Jurkat, Clone E6-1 (cell line): ENCODE measurements around the gene ACTN3.
A peak's percentile ranks its signal among the peaks of the same experiment; 100 is the strongest.
"Not testable (repeated sequence)": the region's sequence is repeated elsewhere in the genome, so short reads cannot be mapped to it uniquely, and the experiment has no call there.

Experiments
- DNase-seq: peaks from one replicate; pipeline ENCODE4 v3.0.0-alpha.2; 2011; ENCODE audit warnings: low read depth, low spot score
- H3K4me3 ChIP-seq: 2 replicates; pipeline ENCODE4 v1.5.1; 2011; ENCODE audit warnings: mild to moderate bottlenecking, low read length, control low read depth, moderate library complexity

Gene ACTN3

GRCh38 chr11:66542362-66542761 is 4.3 kb upstream of the ACTN3 start:
- H3K4me3 ChIP-seq: no peak overlapping the region
- DNase-seq: no peak

- H3K4me3 ChIP-seq: peak overlapping the region; percentile 73
- DNase-seq: peak; percentile 86
Observed at GRCh38 chr11:66543263-66544107, 3.2 kb upstream of the ACTN3 start.

- DNase-seq: not testable (repeated sequence)
- H3K4me3 ChIP-seq: peak overlapping the region; percentile 73
Observed at GRCh38 chr11:66544952-66545351, 1.8 kb upstream of the ACTN3 start.

- DNase-seq: peak; percentile 69
- H3K4me3 ChIP-seq: peak within 1 kb of the TSS; percentile 73
Observed at GRCh38 chr11:66545701-66546367, 869 bp upstream of the ACTN3 start, which contains the start of gene ZDHHC24. TSS of gene ZDHHC24 (minus strand) at chr11:66546048. CDS start at chr11:66546003, 45 bp downstream.

- DNase-seq: no peak
- H3K4me3 ChIP-seq: no peak overlapping the region
Observed at GRCh38 chr11:66546966-66547661, 411 bp downstream of the ACTN3 start.

- DNase-seq: no peak
- H3K4me3 ChIP-seq: no peak overlapping the region
Observed at GRCh38 chr11:66547662-66548009, 933 bp downstream of the ACTN3 start.

- no peak for DNase-seq
- no peak overlapping the region for H3K4me3 ChIP-seq
Observed at GRCh38 chr11:66548041-66548440, 1.3 kb downstream of the ACTN3 start.

GRCh38 chr11:66548774-66549630 is 2.3 kb downstream of the ACTN3 start:
- DNase-seq: no peak
- H3K4me3 ChIP-seq: no peak overlapping the region

- DNase-seq: no peak
- no peak overlapping the region for H3K4me3 ChIP-seq
Observed at GRCh38 chr11:66549696-66550095, 3.0 kb downstream of the ACTN3 start.

- H3K4me3 ChIP-seq: no peak overlapping the region
- DNase-seq: no peak
Observed at GRCh38 chr11:66550887-66551286, 4.2 kb downstream of the ACTN3 start.

- DNase-seq: no peak
- H3K4me3 ChIP-seq: no peak overlapping the region
Observed at GRCh38 chr11:66554602-66555001, 7.9 kb downstream of the ACTN3 start.

- DNase-seq: no peak
- H3K4me3 ChIP-seq: no peak overlapping the region
Observed at GRCh38 chr11:66555416-66555815, 8.7 kb downstream of the ACTN3 start.

GRCh38 chr11:66556086-66556485 is 9.4 kb downstream of the ACTN3 start:
- H3K4me3 ChIP-seq: no peak overlapping the region
- DNase-seq: no peak

- no peak overlapping the region for H3K4me3 ChIP-seq
- no peak for DNase-seq
Observed at GRCh38 chr11:66557733-66558326, 11.1 kb downstream of the ACTN3 start.

GRCh38 chr11:66559142-66559865 is 12.6 kb downstream of the ACTN3 start:
- no peak for DNase-seq
- H3K4me3 ChIP-seq: no peak overlapping the region

- H3K4me3 ChIP-seq: no peak overlapping the region
- no peak for DNase-seq
Observed at GRCh38 chr11:66559866-66560676, 13.4 kb downstream of the ACTN3 start.

- no peak overlapping the region for H3K4me3 ChIP-seq
- DNase-seq: no peak
Observed at GRCh38 chr11:66561178-66561974, 14.7 kb downstream of the ACTN3 start.
